Liver (tissue), 9 donors: ENCODE data around the gene ROBO3. TPM values are rescaled to one million over a fixed set of nuclear protein-coding genes. Genes with fewer than 3 reads are reported as not detected.

Experiments used
- DNase-seq: peaks from one replicate; pipeline ENCODE4 v3.0.0-alpha.2; 2017; ENCODE audit warnings: low spot score
- H3K27ac ChIP-seq, 2 donors: one replicate each; pipeline ENCODE4 v1.7.0; 2013; ENCODE audit warnings: inconsistent platforms in 2 of 2, low read length in 2 of 2, control low read depth in 1 of 2, low read depth in 1 of 2, mild to moderate bottlenecking in 1 of 2
- H3K27me3 ChIP-seq, 4 donors: one replicate each; pipeline versions ENCODE4 v1.6.1 to v1.7.0; 2013; ENCODE audit warnings: low read length in 3 of 4, inconsistent platforms in 1 of 4, mild to moderate bottlenecking in 1 of 4, moderate library complexity in 1 of 4; ENCODE audit not compliant: control insufficient read depth in 4 of 4, insufficient read depth in 4 of 4
- H3K36me3 ChIP-seq, 4 donors: one replicate each; pipeline versions ENCODE4 v1.6.1 to v1.7.0; 2013; ENCODE audit warnings: low read length in 3 of 4, mild to moderate bottlenecking in 3 of 4, low read depth in 1 of 4, moderate library complexity in 1 of 4; ENCODE audit not compliant: control insufficient read depth in 4 of 4, insufficient read depth in 3 of 4
- H3K4me1 ChIP-seq, 4 donors: one replicate each; pipeline versions ENCODE4 v1.6.1 to v1.7.0; 2013; ENCODE audit warnings: low read length in 3 of 4, mild to moderate bottlenecking in 3 of 4, moderate library complexity in 1 of 4; ENCODE audit not compliant: control insufficient read depth in 4 of 4, insufficient read depth in 4 of 4
- H3K4me3 ChIP-seq, 3 donors: one replicate each; pipeline versions ENCODE4 v1.6.1 to v1.7.0; 2013; ENCODE audit warnings: low read length in 3 of 3, control low read depth in 1 of 3, low read depth in 1 of 3, mild to moderate bottlenecking in 1 of 3
- H3K9ac ChIP-seq, 2 donors: one replicate each; pipeline ENCODE4 v1.7.0; 2013; ENCODE audit warnings: low read length in 2 of 2, mild to moderate bottlenecking in 2 of 2, moderate library complexity in 2 of 2, control low read depth in 1 of 2, low read depth in 1 of 2
- H3K9me3 ChIP-seq, 4 donors: one replicate each; pipeline versions ENCODE4 v1.6.1 to v1.7.0; 2013; ENCODE audit warnings: low read length in 3 of 4; ENCODE audit not compliant: control insufficient read depth in 4 of 4
- EGR1 ChIP-seq, 2 donors: IDR thresholded peaks; 2 replicates each; pipeline ENCODE4 v1.6.1; 2016 to 2018; ENCODE audit warnings: antibody characterized with exemption in 2 of 2, low read depth in 2 of 2
- FOXA1 ChIP-seq: IDR thresholded peaks from 2 replicates; pipeline ENCODE4 v1.6.1; 2016; ENCODE audit warnings: antibody characterized with exemption
- FOXA2 ChIP-seq: IDR thresholded peaks from 2 replicates; pipeline ENCODE4 v1.6.1; 2016; ENCODE audit warnings: antibody characterized with exemption
- GABPA ChIP-seq, 2 donors: IDR thresholded peaks in 1 of 2; conservative IDR thresholded peaks in 1 of 2; 2 replicates each; pipeline ENCODE4 v1.6.1; 2016; ENCODE audit warnings: antibody characterized with exemption in 2 of 2, mild to moderate bottlenecking in 1 of 2, moderate library complexity in 1 of 2
- HNF4A ChIP-seq, 2 donors: conservative IDR thresholded peaks; 2 replicates each; pipeline ENCODE4 v1.6.1; 2016; ENCODE audit warnings: antibody characterized with exemption in 2 of 2, mild to moderate bottlenecking in 2 of 2
- HNF4G ChIP-seq: IDR thresholded peaks from 2 replicates; pipeline ENCODE4 v1.6.1; 2016; ENCODE audit warnings: antibody characterized with exemption
- JUND ChIP-seq, 2 donors: IDR thresholded peaks; 2 replicates each; pipeline ENCODE4 v1.6.1; 2016; ENCODE audit warnings: antibody characterized with exemption in 2 of 2
- MAX ChIP-seq: IDR thresholded peaks from 2 replicates; pipeline ENCODE4 v1.6.1; 2016; ENCODE audit warnings: antibody characterized with exemption
- NR2F2 ChIP-seq: IDR thresholded peaks from 2 replicates; pipeline ENCODE4 v1.6.1; 2016; ENCODE audit warnings: antibody characterized with exemption
- RAD21 ChIP-seq, 2 donors: IDR thresholded peaks; 2 replicates each; pipeline ENCODE4 v1.6.1; 2016; ENCODE audit warnings: antibody characterized with exemption in 2 of 2, mild to moderate bottlenecking in 2 of 2
- REST ChIP-seq: IDR thresholded peaks from 2 replicates; pipeline ENCODE4 v1.6.1; 2016; ENCODE audit warnings: antibody characterized with exemption, mild to moderate bottlenecking
- RXRA ChIP-seq, 2 donors: IDR thresholded peaks; 2 replicates each; pipeline ENCODE4 v1.6.1; 2017 to 2018; ENCODE audit warnings: antibody characterized with exemption in 2 of 2, mild to moderate bottlenecking in 1 of 2
- SP1 ChIP-seq: IDR thresholded peaks from 2 replicates; pipeline ENCODE4 v1.6.1; 2018; ENCODE audit warnings: antibody characterized with exemption, mild to moderate bottlenecking
- TAF1 ChIP-seq: conservative IDR thresholded peaks from 2 replicates; pipeline ENCODE4 v1.6.1; 2016; ENCODE audit warnings: antibody characterized with exemption, mild to moderate bottlenecking
- YY1 ChIP-seq: IDR thresholded peaks from 2 replicates; pipeline ENCODE4 v1.6.1; 2016; ENCODE audit warnings: antibody characterized with exemption, mild to moderate bottlenecking
- ZBTB33 ChIP-seq: IDR thresholded peaks from 2 replicates; pipeline ENCODE4 v1.6.1; 2016; ENCODE audit warnings: antibody characterized with exemption
- WGBS: extraction: QIAGEN DNeasy Blood & Tissue Kit; methylation state at CpG from one replicate; pipeline ENCODE4 v1.1.7; 2013; 5-methylcytosine and 5-hydroxymethylcytosine counted together
- polyA plus RNA-seq, 2 donors: library from polyadenylated mRNA; stranded (reverse) in 1 of 2; unstranded in 1 of 2; fragments of 200-250 nt in 1 of 2; fragments of >200 nt in 1 of 2; fragmentation: Nextera tagmentation in 1 of 2; extraction: Ambion mirVana in 1 of 2; gene quantifications; one replicate each; pipeline versions ENCODE4 v1.2.1 to v1.2.3, GENCODE V29; 2013 to 2015
- total RNA-seq, 2 donors: library from RNA; depleted of rRNA; stranded (reverse); fragments of >200 nt; gene quantifications; one replicate each; pipeline ENCODE4 v1.2.3, GENCODE V29; 2014
- TF ChIP-seq, protein P1 (sequence below): fragments of 150-350 bp; IDR thresholded peaks from 2 replicates; pipeline ENCODE4 v1.5.1; 2017; ENCODE audit warnings: improper control_type of control experiment, low read depth, low read length; ENCODE audit not compliant: missing input control
- TF ChIP-seq, protein P2 (sequence below): IDR thresholded peaks from 2 replicates; pipeline ENCODE4 v1.6.1; 2016; ENCODE audit warnings: antibody characterized with exemption
- donor health status: healthy.
- donor health status: healthy.
- donor health status: healthy.
- donor health status: healthy.
- donor health status: healthy.

Gene ROBO3
- total and polyA plus RNA-seq, 4 donors: 1.1 to 2.2 (median 1.4) TPM

DNA sequence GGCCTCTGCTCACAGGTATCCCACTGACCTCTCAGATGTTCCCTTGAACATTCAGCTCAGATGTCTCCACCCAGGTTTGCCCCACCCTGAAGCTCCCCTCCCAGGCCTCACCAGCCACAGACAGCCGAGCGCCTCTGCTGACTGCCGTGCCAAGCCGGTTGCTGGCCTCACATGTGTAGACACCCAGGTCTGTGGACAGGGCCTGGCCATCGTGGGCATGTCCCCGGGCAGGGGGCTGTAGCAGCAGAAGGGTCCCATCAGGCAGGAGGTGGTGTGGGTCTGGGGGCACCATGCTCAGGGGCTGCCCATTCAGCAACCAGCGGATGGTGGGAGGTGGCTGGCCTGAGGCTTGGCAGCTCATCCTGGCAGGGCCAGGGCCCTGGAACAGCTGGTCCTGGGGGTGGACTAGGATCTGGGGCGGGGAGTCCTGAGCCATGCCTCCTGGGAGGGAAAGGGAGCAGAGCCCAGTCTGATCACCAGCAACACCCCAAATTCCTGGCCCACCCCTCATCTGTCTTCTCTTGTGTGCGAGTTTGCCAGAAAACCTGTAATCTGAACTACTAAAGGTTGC is 31.7 kb downstream of the ROBO3 start:
- DNase-seq: no peak
- 82% methylated on average over 9 of the region's 9 CpGs for WGBS
- H3K4me3 ChIP-seq: peak overlapping the region in 2 of 3 donors; percentile 14 to 38
- no peaks in the 10 kb centered on the region for H3K36me3 ChIP-seq
- no peak overlapping the region for H3K9ac ChIP-seq
- peaks cover 0 to 2% (median 0%) of the 10 kb centered on the region in 4 donors for H3K27me3 ChIP-seq
- H3K4me1 ChIP-seq: peaks cover 0 to 9% (median 1%) of the 10 kb centered on the region in 4 donors
- no peaks in the 10 kb centered on the region for H3K9me3 ChIP-seq
- TF ChIP-seq, protein P1, sequence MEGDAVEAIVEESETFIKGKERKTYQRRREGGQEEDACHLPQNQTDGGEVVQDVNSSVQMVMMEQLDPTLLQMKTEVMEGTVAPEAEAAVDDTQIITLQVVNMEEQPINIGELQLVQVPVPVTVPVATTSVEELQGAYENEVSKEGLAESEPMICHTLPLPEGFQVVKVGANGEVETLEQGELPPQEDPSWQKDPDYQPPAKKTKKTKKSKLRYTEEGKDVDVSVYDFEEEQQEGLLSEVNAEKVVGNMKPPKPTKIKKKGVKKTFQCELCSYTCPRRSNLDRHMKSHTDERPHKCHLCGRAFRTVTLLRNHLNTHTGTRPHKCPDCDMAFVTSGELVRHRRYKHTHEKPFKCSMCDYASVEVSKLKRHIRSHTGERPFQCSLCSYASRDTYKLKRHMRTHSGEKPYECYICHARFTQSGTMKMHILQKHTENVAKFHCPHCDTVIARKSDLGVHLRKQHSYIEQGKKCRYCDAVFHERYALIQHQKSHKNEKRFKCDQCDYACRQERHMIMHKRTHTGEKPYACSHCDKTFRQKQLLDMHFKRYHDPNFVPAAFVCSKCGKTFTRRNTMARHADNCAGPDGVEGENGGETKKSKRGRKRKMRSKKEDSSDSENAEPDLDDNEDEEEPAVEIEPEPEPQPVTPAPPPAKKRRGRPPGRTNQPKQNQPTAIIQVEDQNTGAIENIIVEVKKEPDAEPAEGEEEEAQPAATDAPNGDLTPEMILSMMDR: no peak
- TF ChIP-seq RAD21 (IDR thresholded peaks at IDR 0.05) (no peak), SP1 (no peak), FOXA2 (no peak), YY1 (no peak), ZBTB33 (no peak), GABPA (IDR thresholded peaks at IDR 0.05 in 1 of 2, conservative IDR thresholded peaks at IDR 0.05 in 1 of 2) (no peak), JUND (IDR thresholded peaks at IDR 0.05) (no peak), MAX (no peak), FOXA1 (no peak), HNF4G (no peak), REST (no peak), NR2F2 (no peak), EGR1 (IDR thresholded peaks at IDR 0.05; ENCODE audit: low read depth in 2 of 2) (no peak), RXRA (IDR thresholded peaks at IDR 0.05) (no peak), TAF1 (no peak), HNF4A (conservative IDR thresholded peaks at IDR 0.05) (no peak)
- TF ChIP-seq, protein P2, sequence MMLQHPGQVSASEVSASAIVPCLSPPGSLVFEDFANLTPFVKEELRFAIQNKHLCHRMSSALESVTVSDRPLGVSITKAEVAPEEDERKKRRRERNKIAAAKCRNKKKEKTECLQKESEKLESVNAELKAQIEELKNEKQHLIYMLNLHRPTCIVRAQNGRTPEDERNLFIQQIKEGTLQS: no peak
- H3K27ac ChIP-seq: peak overlapping the region; percentile 23 to 59
